ENCODE data around the gene RAB44. TPM values are rescaled to one million over a fixed set of nuclear protein-coding genes. Genes with fewer than 3 reads are reported as not detected.
A peak's percentile ranks its signal among the peaks of the same experiment; 100 is the strongest.

Gene RAB44
- total and polyA plus RNA-seq, 4 donors = 0.05 to 0.59 (median 0.06) TPM; not detected in 1

GRCh38 chr6:36727505-36728021 is 29.9 kb downstream of the RAB44 start:
- Histone ChIP-seq H3K4me3 (ENCODE audit: low read depth, low read length) (no peak overlapping the region), H3K27me3 (ENCODE audit: control insufficient read depth, insufficient read depth, low read length) (no peaks in the 10 kb centered on the region), H3K4me1 (ENCODE audit: control insufficient read depth, insufficient read depth, low read length) (peaks cover 7% of the 10 kb centered on the region), H3K36me3 (ENCODE audit: control insufficient read depth, insufficient read depth, low read length) (no peaks in the 10 kb centered on the region), H3K9me3 (ENCODE audit: control insufficient read depth, insufficient read depth, low read length) (no peaks in the 10 kb centered on the region), H3K27ac (ENCODE audit: low read depth, low read length) (no peak overlapping the region)
- 83% methylated on average over 3 of the region's 7 CpGs for WGBS (ENCODE audit: insufficient coverage)
- DNase-seq (ENCODE audit: low read depth in 4 of 6, low spot score in 6 of 6) = no peak

DNA sequence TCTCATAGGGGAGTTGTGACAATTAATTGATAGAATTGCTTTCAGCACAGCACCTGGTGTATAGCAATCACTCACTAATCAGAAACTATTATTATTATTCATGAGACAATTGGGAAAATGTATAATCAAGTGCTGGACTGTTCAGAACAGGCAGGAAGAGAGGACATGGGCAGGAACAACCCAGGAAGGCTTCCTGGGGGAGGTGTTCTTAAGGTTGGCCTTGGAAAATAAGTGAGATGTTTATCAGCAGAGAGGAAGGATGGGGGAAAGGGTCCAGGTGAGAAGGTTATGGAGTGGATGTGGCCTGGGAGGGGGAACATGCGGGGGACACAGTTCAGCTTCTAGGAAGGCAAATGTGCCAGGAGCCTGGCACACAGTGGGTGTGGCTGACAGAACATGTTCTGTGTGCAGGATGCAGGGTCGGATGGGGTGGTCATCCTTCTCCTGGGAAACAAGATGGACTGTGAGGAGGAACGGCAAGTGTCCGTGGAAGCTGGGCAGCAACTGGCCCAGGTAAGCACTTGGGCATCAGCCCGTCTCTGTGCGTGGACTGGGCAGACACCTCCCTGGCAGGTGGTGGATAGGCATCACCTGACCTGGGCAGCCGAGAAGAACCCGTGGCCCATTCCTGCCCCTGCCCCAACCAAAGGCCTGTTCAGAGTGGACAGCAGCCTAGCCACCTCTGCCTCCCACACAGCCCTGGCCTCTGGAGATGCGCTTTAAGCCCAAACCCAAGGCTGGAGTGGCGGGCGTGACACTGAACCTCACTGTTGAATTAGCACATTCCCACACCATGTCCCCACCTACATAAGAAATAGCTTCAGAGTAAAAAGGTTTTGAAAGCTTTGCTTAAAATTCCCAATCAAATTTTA is 30.9 kb downstream of the RAB44 start:
- H3K4me3 ChIP-seq (ENCODE audit: low read depth, low read length) = no peak overlapping the region
- H3K27ac ChIP-seq (ENCODE audit: low read depth, low read length) = no peak overlapping the region
- H3K4me1 ChIP-seq (ENCODE audit: control insufficient read depth, insufficient read depth, low read length) = peaks cover 7% of the 10 kb centered on the region
- H3K36me3 ChIP-seq (ENCODE audit: control insufficient read depth, insufficient read depth, low read length) = no peaks in the 10 kb centered on the region
- H3K27me3 ChIP-seq (ENCODE audit: control insufficient read depth, insufficient read depth, low read length) = no peaks in the 10 kb centered on the region
- DNase-seq (ENCODE audit: low read depth in 4 of 6, low spot score in 6 of 6) = no peak
- no peaks in the 10 kb centered on the region for H3K9me3 ChIP-seq (ENCODE audit: control insufficient read depth, insufficient read depth, low read length)
- WGBS (ENCODE audit: insufficient coverage) = 87% methylated on average over 11 of the region's 11 CpGs

GRCh38 chr6:36729161-36729524 is 31.5 kb downstream of the RAB44 start:
- no peaks in the 10 kb centered on the region for H3K9me3 ChIP-seq (ENCODE audit: control insufficient read depth, insufficient read depth, low read length)
- no peak overlapping the region for H3K27ac ChIP-seq (ENCODE audit: low read depth, low read length)
- H3K36me3 ChIP-seq (ENCODE audit: control insufficient read depth, insufficient read depth, low read length) = no peaks in the 10 kb centered on the region
- peak in 2 of 6 donors; percentile 31 to 46 for DNase-seq (ENCODE audit: low read depth in 4 of 6, low spot score in 6 of 6)
- H3K27me3 ChIP-seq (ENCODE audit: control insufficient read depth, insufficient read depth, low read length) = no peaks in the 10 kb centered on the region
- WGBS (ENCODE audit: insufficient coverage) = no CpG with 5 or more reads among the region's 3 CpGs
- peaks cover 7% of the 10 kb centered on the region for H3K4me1 ChIP-seq (ENCODE audit: control insufficient read depth, insufficient read depth, low read length)
- H3K4me3 ChIP-seq (ENCODE audit: low read depth, low read length) = no peak overlapping the region

GRCh38 chr6:36730424-36731380 is 33.1 kb downstream of the RAB44 start:
- H3K9me3 ChIP-seq (ENCODE audit: control insufficient read depth, insufficient read depth, low read length) = no peaks in the 10 kb centered on the region
- H3K4me3 ChIP-seq (ENCODE audit: low read depth, low read length) = no peak overlapping the region
- H3K4me1 ChIP-seq (ENCODE audit: control insufficient read depth, insufficient read depth, low read length) = peaks cover 14% of the 10 kb centered on the region
- H3K27me3 ChIP-seq (ENCODE audit: control insufficient read depth, insufficient read depth, low read length) = no peaks in the 10 kb centered on the region
- 79% methylated on average over 9 of the region's 15 CpGs for WGBS (ENCODE audit: insufficient coverage)
- H3K36me3 ChIP-seq (ENCODE audit: control insufficient read depth, insufficient read depth, low read length) = no peaks in the 10 kb centered on the region
- no peak overlapping the region for H3K27ac ChIP-seq (ENCODE audit: low read depth, low read length)
- no peak for DNase-seq (ENCODE audit: low read depth in 4 of 6, low spot score in 6 of 6)

- Histone ChIP-seq H3K36me3 (ENCODE audit: control insufficient read depth, insufficient read depth, low read length) (no peaks in the 10 kb centered on the region), H3K4me1 (ENCODE audit: control insufficient read depth, insufficient read depth, low read length) (peaks cover 17% of the 10 kb centered on the region), H3K27ac (ENCODE audit: low read depth, low read length) (no peak overlapping the region), H3K27me3 (ENCODE audit: control insufficient read depth, insufficient read depth, low read length) (no peaks in the 10 kb centered on the region), H3K4me3 (ENCODE audit: low read depth, low read length) (no peak overlapping the region), H3K9me3 (ENCODE audit: control insufficient read depth, insufficient read depth, low read length) (no peaks in the 10 kb centered on the region)
- DNase-seq (ENCODE audit: low read depth in 4 of 6, low spot score in 6 of 6) = no peak
- WGBS (ENCODE audit: insufficient coverage) = 86% methylated on average over 8 of the region's 12 CpGs
Measured at GRCh38 chr6:36731622-36732310, 34.1 kb downstream of the RAB44 start.

- H3K36me3 ChIP-seq (ENCODE audit: control insufficient read depth, insufficient read depth, low read length) = no peaks in the 10 kb centered on the region
Measured at GRCh38 chr6:36733300-36733699, 35.7 kb downstream of the RAB44 start.

GRCh38 chr6:36734486-36735060 is 36.9 kb downstream of the RAB44 start:
- no peak overlapping the region for H3K4me3 ChIP-seq (ENCODE audit: low read depth, low read length)
- H3K27ac ChIP-seq (ENCODE audit: low read depth, low read length) = no peak overlapping the region
- H3K4me1 ChIP-seq (ENCODE audit: control insufficient read depth, insufficient read depth, low read length) = peaks cover 10% of the 10 kb centered on the region
- 89% methylated on average over 4 of the region's 7 CpGs for WGBS (ENCODE audit: insufficient coverage)
- no peaks in the 10 kb centered on the region for H3K27me3 ChIP-seq (ENCODE audit: control insufficient read depth, insufficient read depth, low read length)
- no peaks in the 10 kb centered on the region for H3K36me3 ChIP-seq (ENCODE audit: control insufficient read depth, insufficient read depth, low read length)
- no peaks in the 10 kb centered on the region for H3K9me3 ChIP-seq (ENCODE audit: control insufficient read depth, insufficient read depth, low read length)
- DNase-seq (ENCODE audit: low read depth in 4 of 6, low spot score in 6 of 6) = no peak

More at GRCh38 chr6:36733300-36733699, 35.7 kb downstream of the RAB44 start:
- Histone ChIP-seq H3K9me3 (ENCODE audit: control insufficient read depth, insufficient read depth, low read length) (no peaks in the 10 kb centered on the region), H3K4me1 (ENCODE audit: control insufficient read depth, insufficient read depth, low read length) (peaks cover 14% of the 10 kb centered on the region), H3K27ac (ENCODE audit: low read depth, low read length) (no peak overlapping the region), H3K27me3 (ENCODE audit: control insufficient read depth, insufficient read depth, low read length) (no peaks in the 10 kb centered on the region), H3K4me3 (ENCODE audit: low read depth, low read length) (no peak overlapping the region)
- no peak for DNase-seq (ENCODE audit: low read depth in 4 of 6, low spot score in 6 of 6)
- 100% methylated on average over 3 of the region's 5 CpGs for WGBS (ENCODE audit: insufficient coverage)

DNA sequence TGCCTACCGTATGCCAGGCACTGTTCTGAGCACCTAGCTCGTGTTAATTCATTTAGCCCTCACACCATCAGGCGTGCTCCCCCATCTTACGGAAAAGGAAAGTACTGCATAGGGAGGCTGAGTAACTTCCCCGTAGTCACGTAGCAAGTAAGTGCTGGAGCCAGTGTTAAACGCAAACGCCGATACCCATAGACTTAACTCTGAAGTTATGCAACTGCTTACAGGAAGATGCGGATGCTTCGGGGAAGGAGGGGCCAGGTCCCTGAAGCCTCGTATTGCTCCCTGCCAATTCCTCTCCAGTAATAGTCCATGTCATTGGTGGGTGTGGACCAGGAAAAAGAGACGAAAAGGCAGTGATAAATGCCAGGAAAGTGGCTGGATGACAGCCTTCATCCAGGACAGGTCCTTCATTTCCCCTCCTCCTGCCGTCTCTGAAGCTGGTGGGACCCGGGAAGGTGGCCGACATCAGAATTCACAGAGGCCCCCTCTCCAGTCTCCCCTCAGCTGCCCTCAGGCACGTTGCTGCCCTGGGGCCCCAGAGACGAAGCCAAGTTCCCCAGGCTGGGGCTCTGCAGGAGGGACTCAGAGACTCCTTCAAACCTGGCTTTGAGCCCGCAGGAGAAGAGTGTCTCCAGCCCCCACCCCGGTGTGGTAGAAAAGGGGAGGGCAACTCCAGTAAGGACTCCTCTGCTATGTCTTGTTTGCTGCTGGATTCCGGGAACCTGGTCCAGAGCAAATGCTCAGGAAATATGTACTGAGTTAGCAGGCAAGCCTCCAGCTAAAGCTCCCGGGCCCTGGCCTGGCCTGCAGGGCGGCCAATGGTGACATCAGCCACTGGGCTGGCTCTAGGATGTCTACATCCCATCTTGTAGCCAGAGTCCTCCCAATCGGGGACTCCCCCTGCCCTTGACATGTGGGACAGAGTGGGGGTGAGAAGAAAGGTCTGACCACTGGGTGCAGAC is 37.8 kb downstream of the RAB44 start:
- Histone ChIP-seq H3K4me1 (ENCODE audit: control insufficient read depth, insufficient read depth, low read length) (peaks cover 10% of the 10 kb centered on the region), H3K36me3 (ENCODE audit: control insufficient read depth, insufficient read depth, low read length) (no peaks in the 10 kb centered on the region), H3K9me3 (ENCODE audit: control insufficient read depth, insufficient read depth, low read length) (no peaks in the 10 kb centered on the region), H3K4me3 (ENCODE audit: low read depth, low read length) (no peak overlapping the region), H3K27ac (ENCODE audit: low read depth, low read length) (peak overlapping the region; percentile 45), H3K27me3 (ENCODE audit: control insufficient read depth, insufficient read depth, low read length) (no peaks in the 10 kb centered on the region)
- 22% methylated on average over 21 of the region's 24 CpGs for WGBS (ENCODE audit: insufficient coverage)
- peak in 2 of 6 donors; percentile 23 to 72 for DNase-seq (ENCODE audit: low read depth in 4 of 6, low spot score in 6 of 6)

Data from spinal cord (tissue), 10 donors.